GM06990 (cell line): ENCODE measurements around the gene RNF169.
"Not testable (repeated sequence)": the region's sequence is repeated elsewhere in the genome, so short reads cannot be mapped to it uniquely, and the experiment has no call there.

Experiments used
- DNase-seq: peaks from one replicate; pipeline ENCODE4 v3.0.0-alpha.2; 2011; ENCODE audit not compliant: insufficient read length; ENCODE audit errors: extremely low read depth
- H3K27me3 ChIP-seq: replicated peaks from 2 replicates; pipeline ENCODE4 v1.6.0; 2011; ENCODE audit warnings: low read length; ENCODE audit not compliant: control insufficient read depth, insufficient read depth
- H3K36me3 ChIP-seq: 2 replicates; pipeline ENCODE4 v1.5.1; 2011; ENCODE audit warnings: low read length; ENCODE audit not compliant: control insufficient read depth, insufficient read depth
- H3K4me3 ChIP-seq: replicated peaks from 2 replicates; pipeline ENCODE4 v1.5.1; 2011; ENCODE audit warnings: low read depth, mild to moderate bottlenecking, control low read depth, low read length
- CTCF ChIP-seq: IDR thresholded peaks from 2 replicates; pipeline ENCODE4 v1.5.1; 2011; ENCODE audit warnings: low read length, control low read depth, mild to moderate bottlenecking, inconsistent platforms; ENCODE audit not compliant: insufficient read depth, poor library complexity, severe bottlenecking

RNF169 gene

GRCh38 chr11:74820763-74821162 is 72.1 kb downstream of the RNF169 start:
- no peak for DNase-seq
- Histone ChIP-seq H3K27me3 (no peaks in the 10 kb centered on the region), H3K36me3 (peaks cover 2% of the 10 kb centered on the region), H3K4me3 (no peak overlapping the region)
- TF ChIP-seq CTCF, result no peak

- H3K27me3 ChIP-seq, result no peaks in the 10 kb centered on the region
- DNase-seq, result no peak
- H3K36me3 ChIP-seq, result peaks cover 2% of the 10 kb centered on the region
- no peak overlapping the region for H3K4me3 ChIP-seq
- no peak for TF ChIP-seq CTCF
Observed at GRCh38 chr11:74822170-74822569, 73.5 kb downstream of the RNF169 start.

- Histone ChIP-seq H3K4me3 (no peak overlapping the region), H3K27me3 (no peaks in the 10 kb centered on the region), H3K36me3 (peaks cover 2% of the 10 kb centered on the region)
- DNase-seq, result no peak
- TF ChIP-seq CTCF, result no peak
Observed at GRCh38 chr11:74824285-74824982, 75.8 kb downstream of the RNF169 start.

- DNase-seq, H3K4me3 ChIP-seq, H3K36me3 ChIP-seq, H3K27me3 ChIP-seq: not testable (repeated sequence)
Observed at GRCh38 chr11:74825596-74825995, 76.9 kb downstream of the RNF169 start.

GRCh38 chr11:74826901-74827300 is 78.3 kb downstream of the RNF169 start:
- DNase-seq, result no peak
- no peak overlapping the region for H3K4me3 ChIP-seq
- no peaks in the 10 kb centered on the region for H3K27me3 ChIP-seq
- peaks cover 2% of the 10 kb centered on the region for H3K36me3 ChIP-seq
- no peak for TF ChIP-seq CTCF

- Histone ChIP-seq H3K36me3 (peaks cover 11% of the 10 kb centered on the region), H3K27me3 (no peaks in the 10 kb centered on the region), H3K4me3 (no peak overlapping the region)
- no peak for DNase-seq
- no peak for TF ChIP-seq CTCF
Observed at GRCh38 chr11:74837191-74837590, 88.5 kb downstream of the RNF169 start.
